Erythroblast (primary cell): ENCODE data around the gene PPP1R1B.

Experiments
- DNase-seq, 2 experiments: peaks; one replicate each; lab custom pipeline; 2025; lab: John Stamatoyannopoulos, UW
- GATA1 ChIP-seq: IDR thresholded peaks from 2 replicates; pipeline ENCODE4 v1.6.1; 2011; ENCODE audit warnings: low read depth, mild to moderate bottlenecking, control low read depth, low read length, moderate library complexity
- POLR2A ChIP-seq: IDR thresholded peaks from 2 replicates; pipeline ENCODE4 v1.6.1; 2011; ENCODE audit warnings: mild to moderate bottlenecking, low read length

PPP1R1B gene

DNA sequence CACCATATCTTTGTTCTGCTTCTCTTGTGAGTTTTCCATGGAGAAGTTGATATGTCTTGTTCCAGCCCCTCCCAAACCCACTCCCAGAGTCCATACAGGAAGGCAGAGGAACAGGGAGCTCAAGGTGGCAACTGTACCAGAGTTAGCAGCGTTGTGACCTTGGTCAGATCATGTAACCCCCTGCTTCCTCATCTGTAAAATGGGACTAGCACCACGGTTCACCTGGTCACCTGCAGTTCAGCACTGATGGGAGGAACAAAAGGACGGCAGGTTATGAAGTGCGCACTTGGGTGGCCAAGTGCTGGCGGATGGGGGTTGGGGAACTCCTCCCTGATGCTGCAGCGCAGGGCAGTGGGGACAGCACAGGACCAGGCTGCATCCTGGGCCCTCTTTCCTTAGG is 11.3 kb upstream of the PPP1R1B start:
- TF ChIP-seq GATA1 (no peak), POLR2A (no peak)
- no peak for DNase-seq

DNA sequence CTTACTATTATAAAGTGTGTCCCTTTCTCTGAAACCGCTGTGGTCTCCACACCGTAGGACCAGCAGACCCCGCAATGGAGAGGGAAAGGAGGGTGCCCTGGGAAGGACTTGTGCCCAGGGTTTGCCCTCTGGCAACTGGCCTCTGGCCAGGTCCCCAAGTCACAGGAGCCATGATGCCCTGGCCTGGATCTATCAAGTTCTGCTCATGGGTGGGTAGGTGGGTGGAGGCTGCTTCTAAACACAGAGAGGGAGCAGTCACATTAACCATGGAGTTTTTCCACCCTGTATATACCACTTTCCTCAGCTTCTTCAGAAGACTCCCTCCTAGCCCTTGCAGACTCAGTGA is 9.7 kb upstream of the PPP1R1B start:
- DNase-seq, result no peak
- TF ChIP-seq GATA1, result no peak
- TF ChIP-seq POLR2A, result no peak

DNA sequence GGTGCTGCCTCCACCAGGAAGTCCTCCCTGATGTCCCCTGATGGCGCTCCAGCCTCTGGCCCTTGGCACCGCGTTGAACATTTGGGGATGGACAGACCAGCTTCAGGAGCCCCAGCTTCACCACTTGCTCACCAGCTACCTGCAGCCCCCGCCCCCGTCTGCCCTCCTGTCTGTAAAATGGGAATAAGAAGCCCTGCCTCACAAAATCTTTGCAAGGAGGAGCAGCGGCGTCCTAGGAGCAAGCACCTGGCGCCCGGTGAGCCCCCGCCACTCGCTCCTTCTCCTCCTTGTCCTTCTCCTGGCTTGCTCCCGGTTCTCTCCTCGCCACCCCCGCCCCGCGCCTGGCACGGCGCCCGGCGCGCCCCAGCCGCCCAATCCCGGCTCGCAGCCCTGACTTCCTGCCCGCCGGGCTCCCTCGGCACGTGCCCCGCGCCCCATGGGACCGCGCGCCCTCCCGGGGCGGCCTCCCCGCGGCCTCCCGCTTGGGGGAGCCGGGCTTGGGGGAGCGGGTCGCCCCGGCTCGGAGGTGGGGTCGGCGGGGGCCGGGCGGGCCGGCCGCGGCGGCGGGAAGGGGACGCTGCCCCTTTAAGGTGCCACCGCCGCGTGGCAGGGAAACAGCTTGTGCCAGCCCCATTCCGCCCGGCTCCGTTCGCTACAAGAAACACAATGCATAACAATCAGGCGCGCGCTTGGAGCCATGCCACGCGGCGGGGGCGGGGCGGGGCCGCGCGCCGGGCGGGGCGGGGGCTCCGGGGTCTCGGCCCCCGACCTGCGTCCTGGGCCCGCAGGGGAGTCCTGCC is 9.1 kb upstream of the PPP1R1B start:
- DNase-seq, result peak in 1 of 2 experiments; percentile 18
- TF ChIP-seq GATA1 (no peak), POLR2A (no peak)

DNA sequence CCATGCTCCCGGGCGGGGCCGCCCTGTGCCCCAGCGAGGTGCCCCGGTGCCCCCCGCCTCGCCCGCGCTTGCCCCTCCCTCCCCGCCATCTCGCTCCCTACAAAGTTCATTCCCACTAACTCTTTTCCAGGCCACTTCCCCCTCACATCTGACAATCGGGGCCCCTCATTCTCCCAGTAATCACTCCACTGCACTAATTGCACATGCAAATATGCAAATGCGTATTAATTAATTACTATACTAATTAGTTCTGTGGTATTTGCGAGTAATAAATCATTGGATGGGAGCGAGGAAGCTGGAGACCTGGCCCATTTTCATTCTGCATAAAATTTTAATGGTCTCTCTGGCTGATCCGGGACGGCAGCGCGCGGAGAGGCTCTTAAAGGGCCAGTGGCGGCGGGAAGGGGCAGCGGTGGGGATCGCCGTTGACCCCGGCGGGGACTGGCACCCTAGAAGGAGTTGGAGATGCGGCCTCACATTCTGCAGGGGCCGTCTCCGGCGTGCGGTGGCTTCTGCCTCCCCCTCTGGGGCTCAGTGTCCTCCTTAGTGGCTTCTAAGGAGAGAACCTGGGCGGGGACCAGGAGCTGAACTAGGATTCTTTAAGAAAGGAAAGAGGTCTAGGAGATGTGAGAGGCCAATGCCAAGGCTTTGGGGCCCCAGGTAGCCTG is 8.4 kb upstream of the PPP1R1B start:
- TF ChIP-seq GATA1, result no peak
- TF ChIP-seq POLR2A, result no peak

DNA sequence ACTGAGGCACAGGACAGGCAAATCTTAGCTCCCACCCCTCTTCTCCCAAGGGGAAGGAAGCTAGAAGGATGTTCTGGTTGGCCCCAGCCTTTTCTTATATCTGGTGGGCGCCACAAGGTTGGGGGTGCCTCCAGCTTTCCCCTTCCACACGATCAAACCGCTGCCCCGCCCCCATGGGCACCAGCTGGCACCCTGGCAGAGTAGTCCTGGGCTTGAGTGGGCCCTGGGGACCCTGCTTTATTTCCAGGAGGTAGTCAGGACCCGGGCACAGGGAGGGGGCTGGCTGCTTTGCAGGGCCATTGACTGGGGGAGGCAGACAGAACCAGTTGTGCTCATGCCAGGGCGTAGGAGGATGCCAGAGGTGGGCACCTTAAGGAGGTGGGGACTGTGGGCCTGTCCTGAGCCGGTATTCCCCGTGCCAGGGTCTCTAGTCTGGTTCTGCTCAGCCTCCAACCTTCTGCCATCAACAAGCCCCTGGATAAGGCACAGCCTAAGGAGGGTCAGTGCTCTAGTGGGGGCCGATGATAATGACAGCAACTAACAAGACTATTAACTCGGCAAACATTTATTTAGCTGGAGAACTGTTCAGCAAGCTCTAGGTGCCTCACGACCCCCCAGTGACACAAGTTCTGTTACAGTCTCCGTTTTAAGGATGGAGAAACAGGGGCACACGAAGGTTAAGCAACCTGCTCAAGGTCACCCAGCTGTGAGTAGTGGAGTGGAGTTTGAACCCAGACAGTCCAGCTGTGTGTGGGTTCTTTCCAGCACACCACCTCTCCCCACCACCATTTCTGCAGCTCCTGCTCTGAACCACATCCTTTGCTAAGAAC is 7.6 kb upstream of the PPP1R1B start:
- TF ChIP-seq POLR2A (no peak), GATA1 (no peak)
- DNase-seq, result no peak

More for the DNA sequence above, 8.4 kb upstream of the PPP1R1B start:
- no peak for DNase-seq

DNA sequence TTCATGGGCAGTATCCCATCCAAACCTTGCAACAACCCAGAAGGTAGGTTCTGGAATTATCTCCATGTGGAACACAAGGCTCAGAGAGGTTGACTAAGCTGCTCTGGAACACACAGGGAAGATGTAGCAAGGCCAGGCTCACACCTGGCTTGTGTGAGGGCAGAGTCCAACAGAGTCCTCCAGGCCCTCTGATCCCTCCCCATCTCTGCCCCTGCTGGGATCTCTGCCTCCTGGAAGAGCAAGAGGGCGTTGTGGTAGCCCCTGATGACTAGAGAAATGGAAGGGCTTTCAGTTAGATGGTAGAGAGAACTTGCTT is 7.0 kb upstream of the PPP1R1B start:
- TF ChIP-seq POLR2A (no peak), GATA1 (no peak)

DNA sequence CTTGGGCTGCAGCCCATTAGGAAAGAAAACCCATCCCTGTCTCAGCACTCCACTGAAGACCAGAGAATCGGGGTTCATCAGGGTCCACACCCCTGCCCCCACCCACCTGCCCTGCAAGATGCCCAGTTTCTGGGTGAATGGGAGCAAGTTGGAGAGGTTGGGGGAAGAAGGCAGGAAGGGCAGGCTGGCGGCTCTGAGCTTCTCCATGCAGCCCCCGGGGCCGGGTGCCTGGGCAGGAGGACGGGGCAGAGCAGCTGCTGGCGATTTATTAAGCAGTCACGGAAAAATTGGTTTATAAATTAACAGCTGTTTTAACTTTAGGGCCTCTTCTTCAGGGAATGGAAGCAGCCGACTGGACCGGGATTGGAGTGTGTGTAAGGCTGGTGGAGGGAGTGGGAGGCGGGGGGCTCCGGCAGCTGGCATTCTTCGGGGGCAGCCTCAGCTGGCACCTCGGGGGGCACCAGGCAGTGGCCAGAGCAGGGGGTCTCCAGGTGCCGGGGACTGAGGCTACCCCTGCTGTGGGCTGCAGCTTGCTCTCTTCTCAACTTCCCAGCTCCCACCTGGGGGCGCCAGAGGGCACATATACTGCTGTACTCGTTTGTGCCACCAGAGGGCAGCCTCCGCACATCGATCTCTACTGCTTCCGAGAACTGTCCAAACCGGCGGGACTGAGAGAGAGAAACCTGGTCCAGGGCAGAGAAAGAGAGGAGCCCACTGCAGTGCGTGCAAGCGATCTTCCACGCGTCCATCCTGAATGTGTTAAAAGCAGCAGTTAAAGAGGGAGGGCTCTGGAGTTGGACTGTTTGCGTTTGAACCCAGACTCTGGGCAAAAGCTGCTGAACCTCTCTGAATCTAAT is 5.0 kb upstream of the PPP1R1B start:
- DNase-seq, result peak; percentile 83 to 92
- TF ChIP-seq GATA1 (no peak), POLR2A (no peak)

More for the DNA sequence above, 7.0 kb upstream of the PPP1R1B start:
- no peak for DNase-seq

DNA sequence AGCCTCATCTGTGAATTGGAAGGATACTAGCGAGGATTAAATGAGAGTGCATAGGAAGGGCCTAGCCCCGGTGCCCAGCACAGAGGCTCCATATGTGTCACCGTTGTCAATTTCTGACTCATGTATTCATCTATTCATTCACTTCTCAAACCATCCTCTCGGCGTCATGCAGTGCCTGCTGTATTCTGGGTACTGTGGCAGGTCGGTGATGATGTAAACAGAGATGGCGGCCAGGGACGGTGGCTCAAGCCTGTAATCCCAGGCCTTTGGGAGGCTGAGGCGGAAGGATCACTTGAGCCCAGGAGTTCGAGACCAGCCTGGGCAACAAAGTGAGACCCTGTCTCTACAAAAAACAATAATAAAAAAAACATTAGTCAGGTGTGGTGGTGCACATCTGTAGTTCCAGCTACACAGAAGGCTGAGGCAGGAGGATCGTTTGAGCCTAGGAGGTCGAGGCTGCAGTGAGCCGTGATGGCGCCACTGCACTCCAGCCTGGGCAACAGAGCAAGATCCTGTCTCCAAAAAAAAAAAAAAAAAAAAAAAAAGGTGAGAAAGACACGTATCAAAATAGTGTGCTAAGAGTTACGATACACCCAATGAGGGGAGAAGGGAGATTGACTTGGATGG is 4.3 kb upstream of the PPP1R1B start:
- DNase-seq, result no peak
- TF ChIP-seq POLR2A (no peak), GATA1 (no peak)

DNA sequence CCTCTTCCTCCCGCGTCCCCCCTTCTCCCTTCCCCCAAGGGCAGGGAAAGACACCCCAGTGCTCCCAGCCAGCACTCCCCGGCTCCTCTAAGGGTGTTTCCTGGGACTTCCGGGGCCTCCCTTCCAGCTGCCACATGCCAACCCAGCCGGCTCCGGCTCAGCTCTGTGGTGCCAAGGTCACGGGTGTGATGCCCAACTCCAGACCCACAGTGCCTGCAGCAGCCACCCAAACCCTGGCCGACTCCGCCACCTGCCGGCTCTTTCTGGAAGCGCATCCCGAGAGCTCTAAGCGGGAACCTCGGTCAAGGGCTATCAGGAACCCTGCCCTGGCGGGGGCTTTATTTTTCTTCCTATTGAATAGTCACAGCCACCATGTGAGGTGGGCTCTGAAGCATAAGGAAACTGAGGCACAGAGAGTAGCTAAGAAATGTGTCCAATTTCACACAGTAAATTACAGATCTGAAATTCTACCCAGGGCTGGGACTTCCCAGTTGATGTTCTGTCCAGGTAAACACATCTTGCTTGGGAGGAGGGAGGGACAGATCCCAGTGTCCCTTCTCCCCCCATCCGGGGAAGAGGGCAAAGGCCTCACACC is 3.3 kb upstream of the PPP1R1B start:
- peak; percentile 67 to 84 for DNase-seq
- no peak for TF ChIP-seq POLR2A
- no peak for TF ChIP-seq GATA1

DNA sequence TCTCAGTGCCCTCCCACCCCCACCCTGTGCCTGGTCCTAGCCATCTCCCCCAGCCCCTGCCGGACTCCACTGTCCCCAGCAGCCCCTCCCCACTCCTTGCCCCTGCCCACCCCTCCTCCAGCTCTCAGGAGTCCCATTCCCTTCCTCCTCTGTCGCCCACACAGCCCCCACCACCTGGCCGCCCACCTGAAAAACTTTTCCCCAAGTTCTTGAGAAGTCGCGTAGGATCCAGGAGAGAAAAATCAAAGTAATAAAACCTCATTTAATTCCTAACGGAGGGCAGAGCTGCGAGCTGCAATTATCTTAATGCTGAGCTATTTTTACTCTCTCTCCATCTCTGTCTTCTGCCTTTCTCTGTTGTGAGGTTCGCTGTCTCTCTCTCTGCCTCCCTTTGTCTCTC is 2.4 kb upstream of the PPP1R1B start:
- no peak for TF ChIP-seq GATA1
- no peak for TF ChIP-seq POLR2A
- DNase-seq, result no peak

DNA sequence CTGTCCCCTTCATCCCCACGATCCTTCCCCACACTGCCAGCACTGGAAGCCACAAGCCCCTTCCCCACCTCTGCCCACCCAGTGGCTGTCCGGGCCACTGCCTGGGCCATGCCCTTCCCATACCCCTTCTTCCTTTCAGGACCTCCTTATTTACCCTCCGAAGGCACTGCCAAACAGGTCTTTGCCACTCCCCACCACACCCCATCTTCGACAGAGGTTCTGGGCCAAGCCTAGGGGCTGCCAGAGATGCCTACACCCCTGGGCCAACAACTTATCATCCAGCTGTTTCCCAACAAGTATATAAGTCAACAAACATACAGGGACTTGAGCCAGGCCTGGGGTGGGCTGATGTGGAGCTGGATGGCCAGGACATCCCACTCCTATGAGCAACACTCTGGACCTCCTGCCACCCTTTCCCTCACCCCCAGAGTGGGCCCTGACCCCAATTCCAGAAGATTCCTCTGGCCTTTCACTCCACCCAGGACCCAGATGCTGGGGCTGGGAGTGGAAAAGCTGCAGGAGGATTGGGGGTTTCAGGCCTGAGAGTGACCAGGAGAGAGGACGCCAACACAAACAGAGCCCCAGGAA is 1.5 kb upstream of the PPP1R1B start:
- TF ChIP-seq POLR2A (no peak), GATA1 (no peak)
- DNase-seq, result no peak
